Spleen (tissue), 11 donors: ENCODE results near the gene RGS16. TPM values are rescaled to one million over a fixed set of nuclear protein-coding genes. Genes with fewer than 3 reads are reported as not detected.

ENCODE experiments used
- DNase-seq: peaks from one replicate; pipeline ENCODE4 v3.0.0-alpha.2; 2020
- H3K27ac ChIP-seq, 8 donors: fragments of 200-600 bp; sonication (generic) in 7 of 8; 1 replicate in 4 of 8; 2 replicates in 4 of 8; pipeline versions ENCODE4 v1.5.0 to v1.8.0; 2016 to 2021; ENCODE audit warnings: inconsistent platforms in 4 of 8, mild to moderate bottlenecking in 4 of 8, moderate library complexity in 1 of 8
- H3K27me3 ChIP-seq, 7 donors: fragments of 200-600 bp; sonication (generic) in 6 of 7; replicated peaks in 1 of 7; 1 replicate in 4 of 7; 2 replicates in 3 of 7; pipeline versions ENCODE4 v1.5.0 to v1.8.0; 2016 to 2021; ENCODE audit warnings: inconsistent platforms in 3 of 7, mild to moderate bottlenecking in 1 of 7
- H3K36me3 ChIP-seq, 6 donors: fragments of 200-600 bp; sonication (generic) in 5 of 6; 1 replicate in 4 of 6; 2 replicates in 2 of 6; pipeline versions ENCODE4 v1.5.0 to v1.8.0; 2016 to 2021; ENCODE audit warnings: inconsistent platforms in 2 of 6
- H3K4me1 ChIP-seq, 6 donors: fragments of 200-600 bp; sonication (generic) in 5 of 6; 1 replicate in 3 of 6; 2 replicates in 3 of 6; pipeline versions ENCODE4 v1.5.0 to v1.8.0; 2016 to 2021; ENCODE audit warnings: inconsistent platforms in 3 of 6
- H3K4me3 ChIP-seq, 8 donors: fragments of 200-600 bp; sonication (generic) in 7 of 8; 1 replicate in 4 of 8; 2 replicates in 4 of 8; pipeline versions ENCODE4 v1.5.0 to v1.8.0; 2016 to 2021; ENCODE audit warnings: inconsistent platforms in 4 of 8, mild to moderate bottlenecking in 4 of 8, moderate library complexity in 2 of 8
- H3K9me3 ChIP-seq, 8 donors: fragments of 200-600 bp; sonication (generic) in 7 of 8; 1 replicate in 4 of 8; 2 replicates in 4 of 8; pipeline versions ENCODE4 v1.5.0 to v1.8.0; 2016 to 2021; ENCODE audit warnings: inconsistent platforms in 4 of 8
- POLR2A ChIP-seq, 3 donors: fragments of 450-650 bp; IDR thresholded peaks; one replicate each; pipeline ENCODE4 v1.5.1; 2017; ENCODE audit warnings: antibody characterized with exemption in 3 of 3, mild to moderate bottlenecking in 1 of 3
- POLR2AphosphoS5 ChIP-seq, 3 donors: sonication (generic); formaldehyde crosslinking; IDR thresholded peaks; one replicate each; pipeline ENCODE4 v1.5.1; 2017; ENCODE audit warnings: antibody characterized with exemption in 3 of 3
- WGBS, 5 donors: extraction: QIAGEN DNeasy Blood & Tissue Kit in 3 of 5; methylation state at CpG; one replicate each; pipeline versions ENCODE4 v1.1.5 to v1.1.7; 2013 to 2018; 5-methylcytosine and 5-hydroxymethylcytosine counted together
- intact Hi-C: fragments of 100-400 bp; cut with DNase I; formaldehyde crosslinking; loops from one replicate; pipeline ENCODE4 v1.15.0; 2023; ENCODE audit warnings: low total_unique reads
- polyA plus RNA-seq, 3 donors: library from polyadenylated mRNA; stranded (reverse); fragments of 200-250 nt; gene quantifications; one replicate each; pipeline ENCODE4 v1.2.1, GENCODE V29; 2013
- total RNA-seq, 7 donors: library from RNA; depleted of rRNA in 3 of 7; stranded (reverse); fragments of >200 nt in 3 of 7; fragmentation: NEBNext Ultra II Directional in 4 of 7; extraction: Animal tissue kit (Norgen Biotek cat#: 25700) in 4 of 7; gene quantifications; one replicate each; pipeline versions ENCODE4 v1.1.0 to v1.2.1, GENCODE V29; 2016 to 2021
- TF ChIP-seq, protein P1 (sequence below), 11 experiments: fragments of 200-600 bp in 7 of 11; fragments of 450-650 bp in 4 of 11; sonication (generic) in 4 of 11; IDR thresholded peaks in 8 of 11; conservative IDR thresholded peaks in 3 of 11; 1 replicate in 7 of 11; 2 replicates in 4 of 11; pipeline versions ENCODE4 v1.4.0 to v1.8.0; 2016 to 2021; ENCODE audit warnings: antibody characterized with exemption in 11 of 11, inconsistent platforms in 4 of 11, mild to moderate bottlenecking in 1 of 11
- donor health status: healthy with polysubstance abuse.
- donor health status: DM: no; HTN: no; CAD: no; lungs with moderate emphysema.
- donor health status: DM: no; HTN: no; CAD: no.
- donor health status: Bipolar disorder and iron deficiency.
- donor health status: healthy.
- donor health status: DM: no; HTN: no; CAD: no.
- donor health status: DM: yes; HTN: yes; CAD: no.

RGS16 gene
- total and polyA plus RNA-seq, 10 donors = 2.6 to 24.2 (median 4.3) TPM

DNA sequence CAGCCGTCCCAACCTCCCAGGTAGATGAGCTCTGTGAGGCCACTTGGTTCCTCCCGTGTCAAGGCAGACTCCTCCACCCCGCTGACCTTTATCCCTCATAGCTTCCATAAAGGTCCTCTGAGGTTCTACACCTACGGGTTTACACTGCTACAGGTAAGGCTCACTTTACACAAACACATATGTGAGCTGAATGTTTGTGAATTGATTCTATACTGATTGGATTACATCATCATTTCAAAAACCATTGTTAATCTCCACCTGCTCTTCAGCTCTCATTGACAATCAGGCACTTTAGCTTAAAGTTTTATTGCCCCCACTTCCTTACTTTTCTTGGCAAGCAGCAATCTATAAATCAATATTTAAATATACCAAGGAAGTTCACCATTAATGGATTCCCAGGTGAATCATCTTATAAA, 12.8 kb upstream of the RGS16 start:
- H3K27ac ChIP-seq = no peak overlapping the region
- no peak overlapping the region for H3K4me3 ChIP-seq

GRCh38 chr1:182616130-182617013, 12.2 kb upstream of the RGS16 start:
- peak overlapping the region; percentile 79 to 90 (median 88) for H3K27ac ChIP-seq
- peak; percentile 82 for DNase-seq
- peaks cover 19 to 38% (median 28%) of the 10 kb centered on the region in 6 donors for H3K4me1 ChIP-seq
- H3K36me3 ChIP-seq = no peaks in the 10 kb centered on the region
- TF ChIP-seq, protein P1, sequence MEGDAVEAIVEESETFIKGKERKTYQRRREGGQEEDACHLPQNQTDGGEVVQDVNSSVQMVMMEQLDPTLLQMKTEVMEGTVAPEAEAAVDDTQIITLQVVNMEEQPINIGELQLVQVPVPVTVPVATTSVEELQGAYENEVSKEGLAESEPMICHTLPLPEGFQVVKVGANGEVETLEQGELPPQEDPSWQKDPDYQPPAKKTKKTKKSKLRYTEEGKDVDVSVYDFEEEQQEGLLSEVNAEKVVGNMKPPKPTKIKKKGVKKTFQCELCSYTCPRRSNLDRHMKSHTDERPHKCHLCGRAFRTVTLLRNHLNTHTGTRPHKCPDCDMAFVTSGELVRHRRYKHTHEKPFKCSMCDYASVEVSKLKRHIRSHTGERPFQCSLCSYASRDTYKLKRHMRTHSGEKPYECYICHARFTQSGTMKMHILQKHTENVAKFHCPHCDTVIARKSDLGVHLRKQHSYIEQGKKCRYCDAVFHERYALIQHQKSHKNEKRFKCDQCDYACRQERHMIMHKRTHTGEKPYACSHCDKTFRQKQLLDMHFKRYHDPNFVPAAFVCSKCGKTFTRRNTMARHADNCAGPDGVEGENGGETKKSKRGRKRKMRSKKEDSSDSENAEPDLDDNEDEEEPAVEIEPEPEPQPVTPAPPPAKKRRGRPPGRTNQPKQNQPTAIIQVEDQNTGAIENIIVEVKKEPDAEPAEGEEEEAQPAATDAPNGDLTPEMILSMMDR (IDR thresholded peaks at IDR 0.05 in 8 of 11, conservative IDR thresholded peaks at IDR 0.05 in 3 of 11) = no peak
- TF ChIP-seq POLR2AphosphoS5 (IDR thresholded peaks at IDR 0.05) = peak; percentile 39 to 69 (median 63)
- peak overlapping the region in 3 of 8 donors; percentile 46 to 70 (median 47) for H3K4me3 ChIP-seq
- H3K9me3 ChIP-seq = peaks cover 0 to 10% (median 3%) of the 10 kb centered on the region in 8 donors
- peaks cover 0 to 59% (median 8%) of the 10 kb centered on the region in 7 donors for H3K27me3 ChIP-seq
- WGBS, 5 donors = 7 to 12% (median 10%) methylated on average over 17 of the region's 17 CpGs
- intact Hi-C loops = no loop called here

More for the DNA sequence above, 12.8 kb upstream of the RGS16 start:
- DNase-seq = no peak
- peaks cover 0 to 52% (median 8%) of the 10 kb centered on the region in 7 donors for H3K27me3 ChIP-seq
- H3K36me3 ChIP-seq = no peaks in the 10 kb centered on the region
- intact Hi-C loops = no loop called here
- WGBS, 5 donors = 70 to 83% (median 79%) methylated on average over 4 of the region's 4 CpGs
- H3K9me3 ChIP-seq = peaks cover 0 to 10% (median 3%) of the 10 kb centered on the region in 8 donors
- TF ChIP-seq, protein P1 (IDR thresholded peaks at IDR 0.05 in 8 of 11, conservative IDR thresholded peaks at IDR 0.05 in 3 of 11) = no peak
- TF ChIP-seq POLR2A (IDR thresholded peaks at IDR 0.05) (no peak), POLR2AphosphoS5 (IDR thresholded peaks at IDR 0.05) (no peak)
- H3K4me1 ChIP-seq = peaks cover 19 to 38% (median 28%) of the 10 kb centered on the region in 6 donors

DNA sequence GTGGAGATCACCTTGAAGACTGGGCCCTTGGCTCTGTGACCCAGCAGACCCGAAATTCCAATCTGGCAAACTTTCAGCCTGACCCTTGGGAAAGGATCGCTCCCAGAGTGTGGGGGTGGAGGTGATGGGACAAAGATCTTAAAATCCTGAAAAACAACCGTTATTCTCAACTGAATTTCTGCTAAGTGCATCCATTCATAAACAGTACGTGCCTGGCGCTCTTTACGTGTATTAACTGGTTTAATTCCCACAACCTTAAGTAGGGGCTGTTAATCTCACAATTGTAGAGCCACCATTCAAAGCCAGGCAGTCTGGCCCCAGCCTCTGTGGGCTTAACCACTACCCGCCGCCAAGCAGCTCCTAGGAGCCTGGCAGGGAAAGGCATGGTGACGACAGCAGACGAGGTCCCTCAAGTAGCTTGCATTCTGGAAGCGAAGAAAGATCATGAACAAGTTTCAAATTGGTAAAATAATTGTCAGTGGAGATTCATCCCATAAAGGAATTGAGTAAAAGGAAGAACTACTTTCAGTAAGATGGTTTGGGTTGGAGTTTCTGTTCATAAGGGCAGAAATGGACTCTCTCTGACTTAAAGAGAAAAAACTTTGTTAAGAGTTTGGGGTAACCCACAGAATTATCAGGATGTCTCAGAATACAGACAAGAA, 11.4 kb upstream of the RGS16 start:
- Histone ChIP-seq H3K36me3 (no peaks in the 10 kb centered on the region), H3K27me3 (peaks cover 0 to 59% (median 8%) of the 10 kb centered on the region in 7 donors), H3K4me1 (peaks cover 19 to 38% (median 28%) of the 10 kb centered on the region in 6 donors), H3K4me3 (peak overlapping the region; percentile 29 to 70 (median 45)), H3K27ac (peak overlapping the region; percentile 79 to 90 (median 88)), H3K9me3 (peaks cover 0 to 3% (median 0%) of the 10 kb centered on the region in 8 donors)
- DNase-seq = no peak
- WGBS, 5 donors = 11 to 26% (median 14%) methylated on average over 11 of the region's 11 CpGs
- intact Hi-C loops = no loop called here
- TF ChIP-seq, protein P1 (IDR thresholded peaks at IDR 0.05 in 8 of 11, conservative IDR thresholded peaks at IDR 0.05 in 3 of 11) = no peak
- TF ChIP-seq POLR2A (IDR thresholded peaks at IDR 0.05) (no peak), POLR2AphosphoS5 (IDR thresholded peaks at IDR 0.05) (no peak)
